C4-2B (cell line): ENCODE measurements around the gene INO80C.

Experiments used
- CTCF ChIP-seq: fragments of 450-650 bp; conservative IDR thresholded peaks from 2 replicates; pipeline ENCODE4 v1.5.1; 2017; ENCODE audit warnings: mild to moderate bottlenecking
- ZFX ChIP-seq: fragments of 450-650 bp; IDR thresholded peaks from 2 replicates; pipeline ENCODE4 v1.6.1; 2017

- TF ChIP-seq CTCF (no peak), ZFX (no peak)
Measured at GRCh38 chr18:35478520-35479435, 19.0 kb downstream of the INO80C start.
